GM23248 (cell line): Measurements from ENCODE around the gene PGS1. TPM values are rescaled to one million over a fixed set of nuclear protein-coding genes. Genes with fewer than 3 reads are reported as not detected.

Experiments used
- DNase-seq: peaks from one replicate; pipeline ENCODE4 v3.0.0-alpha.2; 2015
- H2AFZ ChIP-seq: fragments of 200-600 bp; sonication (generic); 2 replicates; pipeline ENCODE4 v1.6.1; 2016; ENCODE audit warnings: antibody characterized with exemption
- H3F3A ChIP-seq: fragments of 200-600 bp; sonication (generic); 2 replicates; pipeline ENCODE4 v1.6.1; 2016; ENCODE audit warnings: mild to moderate bottlenecking, antibody characterized with exemption, mixed run types; ENCODE audit not compliant: insufficient read depth
- H3K27ac ChIP-seq: fragments of 200-600 bp; sonication (generic); 2 replicates; pipeline ENCODE4 v1.5.1; 2016; ENCODE audit warnings: mild to moderate bottlenecking
- H3K27me3 ChIP-seq: fragments of 200-600 bp; sonication (generic); replicated peaks from 2 replicates; pipeline ENCODE4 v1.6.1; 2016; ENCODE audit warnings: mild to moderate bottlenecking; ENCODE audit not compliant: insufficient read depth
- H3K36me3 ChIP-seq: fragments of 200-600 bp; sonication (generic); 2 replicates; pipeline ENCODE4 v1.6.1; 2016; ENCODE audit warnings: low read depth, mild to moderate bottlenecking
- H3K4me1 ChIP-seq: fragments of 200-600 bp; sonication (generic); 2 replicates; pipeline ENCODE4 v1.6.1; 2016; ENCODE audit warnings: mild to moderate bottlenecking; ENCODE audit not compliant: insufficient read depth
- H3K4me2 ChIP-seq: fragments of 200-600 bp; sonication (generic); one replicate; pipeline ENCODE4 v1.6.1; 2016; ENCODE audit warnings: mild to moderate bottlenecking; ENCODE audit not compliant: unreplicated experiment
- H3K4me3 ChIP-seq: fragments of 200-600 bp; sonication (generic); 2 replicates; pipeline ENCODE4 v1.5.1; 2016; ENCODE audit warnings: mild to moderate bottlenecking
- H3K79me2 ChIP-seq: fragments of 200-600 bp; sonication (generic); 2 replicates; pipeline ENCODE4 v1.6.1; 2016; ENCODE audit warnings: mild to moderate bottlenecking; ENCODE audit not compliant: insufficient read depth
- H3K9ac ChIP-seq: fragments of 200-600 bp; sonication (generic); 2 replicates; pipeline ENCODE4 v1.6.1; 2016; ENCODE audit warnings: mild to moderate bottlenecking
- H3K9me2 ChIP-seq: fragments of 200-600 bp; sonication (generic); 2 replicates; pipeline ENCODE4 v1.6.1; 2016; ENCODE audit warnings: mixed run types, mild to moderate bottlenecking, moderate library complexity; ENCODE audit not compliant: insufficient read depth
- H3K9me3 ChIP-seq: fragments of 200-600 bp; sonication (generic); one replicate; pipeline ENCODE4 v1.6.1; 2017; ENCODE audit warnings: low read depth
- H4K20me1 ChIP-seq: fragments of 200-600 bp; sonication (generic); 2 replicates; pipeline ENCODE4 v1.6.0; 2016; ENCODE audit not compliant: insufficient read depth
- EZH2 ChIP-seq: fragments of 200-600 bp; sonication (generic); IDR thresholded peaks from 2 replicates; pipeline ENCODE4 v1.6.1; 2018; ENCODE audit warnings: antibody characterized with exemption, mild to moderate bottlenecking; ENCODE audit not compliant: insufficient read depth, poor library complexity, severe bottlenecking
- EZH2phosphoT487 ChIP-seq: fragments of 200-600 bp; sonication (generic); IDR thresholded peaks from 2 replicates; pipeline ENCODE4 v1.6.1; 2018; ENCODE audit warnings: antibody characterized with exemption, moderate library complexity, mild to moderate bottlenecking, low read depth; ENCODE audit not compliant: insufficient read depth
- WGBS, 2 experiments: methylation state at CpG; one replicate each; pipeline ENCODE4 v1.1.6; 2015 to 2017; ENCODE audit warnings: low lambda C conversion rate in 2 of 2, low coverage in 1 of 2; ENCODE audit errors: missing lambda C conversion rate in 2 of 2; 5-methylcytosine and 5-hydroxymethylcytosine counted together
- in situ Hi-C: fragments of 300-500 bp; cut with MboI; formaldehyde crosslinking; loops from 2 replicates; pipeline ENCODE4 v1.15.0; 2020
- polyA plus RNA-seq: library from polyadenylated mRNA; unstranded; fragments of >200 nt; fragmentation: Nextera tagmentation; extraction: Ambion mirVana; gene quantifications from 2 replicates; pipeline ENCODE4 v1.2.1, GENCODE V29; 2016
- total RNA-seq: library from RNA; depleted of rRNA; stranded (reverse); fragments of >200 nt; shearing (Covaris generic); gene quantifications from 2 replicates; pipeline ENCODE4 v1.2.3, GENCODE V29; 2014

The PGS1 gene
- total and polyA plus RNA-seq, 2 experiments from 2014 or later: 30.2 to 32.5 TPM

GRCh38 chr17:78448356-78448993, 70.0 kb downstream of the PGS1 start:
- 37 to 40% methylated on average over 5 of the region's 5 CpGs for WGBS, 2 experiments
- H2AFZ ChIP-seq: no peak overlapping the region
- in situ Hi-C loops: no loop called here

DNA sequence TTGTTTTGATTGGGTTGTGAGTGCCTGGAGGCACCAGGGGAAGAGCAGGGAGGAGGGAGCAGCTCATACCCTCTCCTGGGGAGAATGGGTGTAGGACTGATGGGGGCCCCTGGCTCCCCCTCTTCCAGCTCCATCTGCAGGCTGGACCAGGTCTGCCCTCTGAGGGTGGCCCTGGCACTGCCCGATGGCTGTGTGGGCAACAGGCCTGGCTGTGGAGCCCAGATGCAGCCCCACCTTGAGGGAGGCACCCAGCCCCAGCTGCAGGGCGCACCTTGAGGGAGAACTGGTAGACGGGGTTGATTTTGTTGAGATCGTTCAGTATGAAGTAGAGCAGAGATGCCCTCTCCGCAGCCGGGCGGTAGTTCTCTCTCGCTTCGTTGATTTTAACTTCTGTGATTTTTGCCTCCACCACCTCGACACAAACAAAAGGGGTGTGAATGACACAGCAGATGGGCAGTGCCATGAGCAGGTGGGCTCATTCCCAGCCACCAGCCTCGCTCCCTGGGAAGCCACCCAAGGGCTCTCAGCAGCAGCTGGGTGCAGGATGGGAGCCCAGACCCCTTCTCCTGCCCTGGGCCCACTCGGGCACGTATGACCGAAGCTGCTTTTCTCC, 71.6 kb downstream of the PGS1 start:
- 81 to 83% methylated on average over 14 of the region's 14 CpGs for WGBS, 2 experiments
- no peak overlapping the region for H3K4me2 ChIP-seq
- in situ Hi-C loops: no loop called here

More at GRCh38 chr17:78448356-78448993, 70.0 kb downstream of the PGS1 start:
- H3K4me2 ChIP-seq: no peak overlapping the region
- no peak overlapping the region for H3K27ac ChIP-seq
- H3K9ac ChIP-seq: no peak overlapping the region
- H3K27me3 ChIP-seq: no peaks in the 10 kb centered on the region; the same call in 1 of the 2 replicates
- no peaks in the 10 kb centered on the region for H3K9me2 ChIP-seq
- H3K4me3 ChIP-seq: no peak overlapping the region
- no peak for DNase-seq
- H4K20me1 ChIP-seq: no peaks in the 10 kb centered on the region
- no peaks in the 10 kb centered on the region for H3F3A ChIP-seq
- TF ChIP-seq EZH2: no peak
- no peak for TF ChIP-seq EZH2phosphoT487
- no peaks in the 10 kb centered on the region for H3K9me3 ChIP-seq
- no peaks in the 10 kb centered on the region for H3K36me3 ChIP-seq
- no peaks in the 10 kb centered on the region for H3K79me2 ChIP-seq
- H3K4me1 ChIP-seq: no peaks in the 10 kb centered on the region

DNA sequence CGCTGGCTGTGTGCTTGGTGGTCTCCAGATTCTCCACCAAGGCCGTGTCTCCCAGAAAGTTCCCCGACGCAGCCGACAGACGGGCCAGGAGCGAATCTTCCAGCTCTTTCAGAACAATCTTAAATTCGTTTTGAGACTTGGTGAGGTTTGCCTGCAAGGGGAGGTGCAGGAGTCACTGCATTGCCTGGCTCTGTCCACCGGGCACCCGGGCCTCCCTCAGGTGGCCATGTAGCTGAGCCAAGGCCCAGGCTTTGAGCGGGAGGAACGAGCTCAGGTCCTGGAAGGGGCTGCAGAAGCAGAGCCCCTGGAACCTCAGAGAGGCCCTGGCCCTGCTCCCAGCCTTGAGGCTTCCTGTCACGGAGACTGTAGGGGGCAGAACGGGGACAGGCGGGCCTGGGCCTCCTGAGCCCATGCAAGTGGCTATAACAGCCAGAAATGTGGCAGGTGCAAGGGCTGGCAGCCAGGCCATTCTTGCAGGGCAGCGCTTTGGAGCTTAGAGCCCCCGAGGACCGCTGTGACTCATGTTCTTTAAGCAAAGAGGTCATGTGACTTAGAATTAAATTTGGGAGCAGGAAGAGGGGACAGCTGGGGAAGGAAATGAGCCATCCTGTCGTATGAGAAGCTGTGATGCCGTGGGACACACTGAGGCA, 72.4 kb downstream of the PGS1 start:
- H3K4me1 ChIP-seq: no peaks in the 10 kb centered on the region
- no peaks in the 10 kb centered on the region for H3K9me2 ChIP-seq
- H3K27ac ChIP-seq: no peak overlapping the region
- H3K9me3 ChIP-seq: no peaks in the 10 kb centered on the region
- H3K27me3 ChIP-seq: no peaks in the 10 kb centered on the region; the same call in 1 of the 2 replicates
- in situ Hi-C loops: no loop called here
- no peak for DNase-seq
- 54 to 55% methylated on average over 20 of the region's 20 CpGs for WGBS, 2 experiments
- no peak overlapping the region for H3K4me2 ChIP-seq
- H3K36me3 ChIP-seq: no peaks in the 10 kb centered on the region
- no peak overlapping the region for H3K4me3 ChIP-seq
- TF ChIP-seq EZH2phosphoT487: no peak
- TF ChIP-seq EZH2: no peak
- no peaks in the 10 kb centered on the region for H4K20me1 ChIP-seq
- no peaks in the 10 kb centered on the region for H3F3A ChIP-seq
- no peak overlapping the region for H3K9ac ChIP-seq
- no peaks in the 10 kb centered on the region for H3K79me2 ChIP-seq
- no peak overlapping the region for H2AFZ ChIP-seq

More for the DNA sequence above, 71.6 kb downstream of the PGS1 start:
- Histone ChIP-seq H3K27ac (no peak overlapping the region), H3K9me2 (no peaks in the 10 kb centered on the region), H3K27me3 (no peaks in the 10 kb centered on the region; the same call in 1 of the 2 replicates), H3K79me2 (no peaks in the 10 kb centered on the region), H3K4me3 (no peak overlapping the region), H3K4me1 (no peaks in the 10 kb centered on the region), H3K9ac (no peak overlapping the region), H2AFZ (no peak overlapping the region), H3F3A (no peaks in the 10 kb centered on the region), H4K20me1 (no peaks in the 10 kb centered on the region), H3K9me3 (no peaks in the 10 kb centered on the region), H3K36me3 (no peaks in the 10 kb centered on the region)
- TF ChIP-seq EZH2phosphoT487 (no peak), EZH2 (no peak)
- no peak for DNase-seq

GRCh38 chr17:78451753-78452152, 73.3 kb downstream of the PGS1 start:
- H3F3A ChIP-seq: no peaks in the 10 kb centered on the region
- in situ Hi-C loops: no loop called here
- H3K27ac ChIP-seq: no peak overlapping the region
- H4K20me1 ChIP-seq: no peaks in the 10 kb centered on the region
- H3K9ac ChIP-seq: no peak overlapping the region
- H3K4me1 ChIP-seq: no peaks in the 10 kb centered on the region
- no peaks in the 10 kb centered on the region; the same call in 1 of the 2 replicates for H3K27me3 ChIP-seq
- H3K9me2 ChIP-seq: no peaks in the 10 kb centered on the region
- no peak for DNase-seq
- no peak overlapping the region for H2AFZ ChIP-seq
- no peaks in the 10 kb centered on the region for H3K79me2 ChIP-seq
- TF ChIP-seq EZH2 (no peak), EZH2phosphoT487 (no peak)
- H3K4me2 ChIP-seq: no peak overlapping the region
- H3K9me3 ChIP-seq: no peaks in the 10 kb centered on the region
- no peak overlapping the region for H3K4me3 ChIP-seq
- WGBS, 2 experiments: 62 to 72% methylated on average over 7 of the region's 7 CpGs
- no peaks in the 10 kb centered on the region for H3K36me3 ChIP-seq
